Hepatic stellate cell (primary cell): ENCODE measurements around the gene ATP10A.
A peak's percentile ranks its signal among the peaks of the same experiment; 100 is the strongest.

Experiments
- DNase-seq: peaks from one replicate; pipeline ENCODE4 v3.0.0; 2011; ENCODE audit warnings: low spot score

ATP10A gene

GRCh38 chr15:25829073-25829472 is 34.1 kb downstream of the ATP10A start:
- DNase-seq = no peak

- no peak for DNase-seq
Observed at GRCh38 chr15:25825207-25825606, 37.9 kb downstream of the ATP10A start.

- no peak for DNase-seq
Observed at GRCh38 chr15:25824618-25825017, 38.5 kb downstream of the ATP10A start.

- DNase-seq = no peak
Observed at GRCh38 chr15:25812845-25813244, 50.3 kb downstream of the ATP10A start.

GRCh38 chr15:25812073-25812472 is 51.1 kb downstream of the ATP10A start:
- no peak for DNase-seq

- DNase-seq = no peak
Observed at GRCh38 chr15:25811481-25811906, 51.6 kb downstream of the ATP10A start.

GRCh38 chr15:25810631-25811091 is 52.5 kb downstream of the ATP10A start:
- no peak for DNase-seq

- DNase-seq = no peak
Observed at GRCh38 chr15:25810154-25810553, 53.0 kb downstream of the ATP10A start.

- no peak for DNase-seq
Observed at GRCh38 chr15:25807063-25807462, 56.1 kb downstream of the ATP10A start.

- DNase-seq = peak; percentile 29
Observed at GRCh38 chr15:25805031-25805430, 58.1 kb downstream of the ATP10A start.

- no peak for DNase-seq
Observed at GRCh38 chr15:25804451-25804850, 58.7 kb downstream of the ATP10A start.

GRCh38 chr15:25803541-25803940 is 59.6 kb downstream of the ATP10A start:
- no peak for DNase-seq

GRCh38 chr15:25803036-25803435 is 60.1 kb downstream of the ATP10A start:
- DNase-seq = no peak

GRCh38 chr15:25802285-25802830 is 60.8 kb downstream of the ATP10A start:
- no peak for DNase-seq

GRCh38 chr15:25801586-25802284 is 61.4 kb downstream of the ATP10A start:
- no peak for DNase-seq

GRCh38 chr15:25800761-25801515 is 62.2 kb downstream of the ATP10A start:
- DNase-seq = no peak

- DNase-seq = no peak
Observed at GRCh38 chr15:25799906-25800700, 63.0 kb downstream of the ATP10A start.

GRCh38 chr15:25797936-25798901 is 64.9 kb downstream of the ATP10A start:
- no peak for DNase-seq

- peak; percentile 77 for DNase-seq
Observed at GRCh38 chr15:25797511-25797935, 65.6 kb downstream of the ATP10A start.

GRCh38 chr15:25797035-25797434 is 66.1 kb downstream of the ATP10A start:
- DNase-seq = no peak

GRCh38 chr15:25796395-25796794 is 66.7 kb downstream of the ATP10A start:
- DNase-seq = no peak
